ENCODE results near the gene GRIN1.

GRCh38 chr9:137213160-137214060, 74.5 kb downstream of the GRIN1 start:
- TF ChIP-seq EZH2 (IDR thresholded peaks at IDR 0.05; ENCODE audit: insufficient read depth, low read length) (no peak), CTCF (IDR thresholded peaks at IDR 0.05; ENCODE audit: insufficient read depth, low read depth, low read length) (no peak)

Data from astrocyte (in vitro differentiated cells and primary cell).